HUES6 (cell line): ENCODE results near the gene PCED1B.

Experiments used
- H3K27ac ChIP-seq: 2 replicates; pipeline ENCODE4 v1.7.0; 2013; ENCODE audit warnings: low read depth, mild to moderate bottlenecking, low read length, inconsistent platforms
- H3K27me3 ChIP-seq: 2 replicates; pipeline ENCODE4 v1.6.1; 2013; ENCODE audit warnings: low read length; ENCODE audit not compliant: control insufficient read depth, insufficient read depth
- H3K36me3 ChIP-seq: 2 replicates; pipeline ENCODE4 v1.6.1; 2013; ENCODE audit warnings: low read length; ENCODE audit not compliant: control insufficient read depth, insufficient read depth
- H3K4me1 ChIP-seq: 2 replicates; pipeline ENCODE4 v1.6.1; 2013; ENCODE audit warnings: low read length; ENCODE audit not compliant: control insufficient read depth, insufficient read depth
- H3K4me3 ChIP-seq: 2 replicates; pipeline ENCODE4 v1.5.1; 2013; ENCODE audit warnings: low read depth, low read length
- H3K9ac ChIP-seq: one replicate; pipeline ENCODE4 v1.6.1; 2013; ENCODE audit warnings: mild to moderate bottlenecking, low read length
- H3K9me3 ChIP-seq: 2 replicates; pipeline ENCODE4 v1.6.1; 2013; ENCODE audit warnings: low read depth, low read length; ENCODE audit not compliant: control insufficient read depth, insufficient read depth

PCED1B gene

DNA sequence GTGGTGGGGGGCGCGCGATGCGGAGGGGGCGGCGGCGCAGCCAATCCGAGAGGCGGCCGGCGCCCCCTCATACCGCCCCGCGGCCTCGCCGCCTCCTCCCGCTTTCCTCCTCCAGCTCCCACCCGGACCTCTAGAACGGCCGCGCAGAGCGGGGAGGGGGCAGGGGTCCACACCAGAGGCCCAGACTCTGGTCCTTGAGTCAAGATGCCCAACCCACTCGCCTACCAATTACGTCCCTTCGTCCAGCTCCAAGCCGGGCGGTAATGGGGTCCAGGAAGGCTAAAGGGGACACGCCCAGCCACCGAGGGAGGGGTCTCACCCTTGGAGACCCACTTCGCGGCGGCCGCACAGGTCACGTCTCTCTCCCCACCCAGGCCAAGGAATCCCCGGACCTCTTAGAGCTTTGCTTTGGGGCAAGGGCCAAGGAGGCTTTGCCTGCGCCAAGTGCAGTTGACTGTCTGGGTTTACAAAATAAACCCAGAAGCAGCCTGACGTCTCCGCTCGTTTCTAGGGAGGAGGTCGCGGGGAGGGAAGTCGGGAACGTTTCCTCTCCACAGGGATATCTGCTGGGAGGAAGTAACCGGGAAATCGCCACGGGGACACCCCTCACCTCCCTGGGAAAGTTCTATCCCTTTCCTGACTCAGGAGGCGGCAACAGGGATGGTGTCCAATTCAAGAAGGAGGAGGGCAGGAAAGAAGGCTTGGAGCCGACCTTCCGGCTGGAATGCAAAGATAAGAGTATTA lies 732 bp downstream of the PCED1B start:
- no peaks in the 10 kb centered on the region for H3K36me3 ChIP-seq
- peak overlapping the region; percentile 70 for H3K9ac ChIP-seq
- peaks cover 43% of the 10 kb centered on the region for H3K4me1 ChIP-seq
- H3K27ac ChIP-seq, result peak overlapping the region; percentile 15; the same call in 1 of the 2 replicates
- peaks cover 16% of the 10 kb centered on the region for H3K27me3 ChIP-seq
- no peaks in the 10 kb centered on the region for H3K9me3 ChIP-seq
- H3K4me3 ChIP-seq, result peak overlapping the region; percentile 68

- H3K4me1 ChIP-seq, result peaks cover 50% of the 10 kb centered on the region
Observed at GRCh38 chr12:47080725-47081502, 1.5 kb downstream of the PCED1B start.

DNA sequence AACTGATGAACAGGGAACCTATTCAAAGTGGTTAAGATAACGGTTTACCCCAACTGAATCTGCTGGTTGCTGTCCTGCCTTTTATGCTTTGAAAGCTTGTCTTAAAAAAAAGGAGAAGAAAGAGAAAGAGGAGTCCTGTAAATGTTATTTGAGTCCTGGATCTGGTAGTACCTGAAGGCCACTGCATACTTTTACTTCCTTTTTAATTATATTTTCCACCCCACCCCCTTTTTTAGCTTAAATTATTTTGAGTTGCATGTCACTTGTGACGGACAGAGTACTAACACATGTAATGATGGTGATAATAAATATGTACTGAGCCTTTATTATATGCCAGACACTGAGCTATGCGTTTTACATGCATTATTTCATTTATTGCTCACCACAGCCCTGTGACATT lies 2.9 kb downstream of the PCED1B start:
- H3K9ac ChIP-seq, result no peak overlapping the region
- H3K27ac ChIP-seq, result no peak overlapping the region; the same call in 1 of the 2 replicates
- peak overlapping the region; percentile 68; the same call in 1 of the 2 replicates for H3K4me3 ChIP-seq
- peaks cover 61% of the 10 kb centered on the region for H3K4me1 ChIP-seq
- no peaks in the 10 kb centered on the region for H3K36me3 ChIP-seq
- H3K27me3 ChIP-seq, result peaks cover 16% of the 10 kb centered on the region
- no peaks in the 10 kb centered on the region for H3K9me3 ChIP-seq

More at GRCh38 chr12:47080725-47081502, 1.5 kb downstream of the PCED1B start:
- H3K9me3 ChIP-seq, result no peaks in the 10 kb centered on the region
- H3K27me3 ChIP-seq, result peaks cover 16% of the 10 kb centered on the region
- H3K36me3 ChIP-seq, result no peaks in the 10 kb centered on the region
- peak overlapping the region; percentile 11; the same call in 1 of the 2 replicates for H3K27ac ChIP-seq
- H3K4me3 ChIP-seq, result peak overlapping the region; percentile 68
- peak overlapping the region; percentile 70 for H3K9ac ChIP-seq

GRCh38 chr12:47082796-47083621 lies 3.6 kb downstream of the PCED1B start:
- H3K27ac ChIP-seq, result no peak overlapping the region; the same call in 1 of the 2 replicates
- peak overlapping the region; percentile 9 for H3K9ac ChIP-seq
- no peaks in the 10 kb centered on the region for H3K9me3 ChIP-seq
- H3K27me3 ChIP-seq, result peaks cover 14% of the 10 kb centered on the region
- H3K36me3 ChIP-seq, result no peaks in the 10 kb centered on the region
- H3K4me1 ChIP-seq, result peaks cover 64% of the 10 kb centered on the region
- no peak overlapping the region for H3K4me3 ChIP-seq

DNA sequence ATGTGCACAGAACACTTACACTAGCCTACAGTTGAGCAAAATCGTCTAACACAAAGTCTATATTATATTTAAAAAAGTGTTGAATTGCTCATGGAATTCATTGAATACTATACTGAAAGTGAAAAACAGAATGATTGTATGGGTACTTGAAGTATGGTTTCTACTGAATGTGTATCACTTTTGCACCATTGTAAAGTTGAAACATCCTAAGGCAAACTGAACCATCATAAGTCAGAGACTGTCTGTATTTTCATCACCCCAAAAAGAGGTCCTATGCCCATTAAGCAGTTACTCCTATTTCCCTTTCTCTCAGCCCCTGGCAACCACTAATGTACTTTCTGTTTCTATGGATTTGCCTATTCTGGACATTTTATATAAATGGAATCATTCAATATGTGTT lies 4.8 kb downstream of the PCED1B start:
- peaks cover 64% of the 10 kb centered on the region for H3K4me1 ChIP-seq
- no peaks in the 10 kb centered on the region for H3K36me3 ChIP-seq

GRCh38 chr12:47085815-47086252 lies 6.4 kb downstream of the PCED1B start:
- Histone ChIP-seq H3K4me1 (peaks cover 63% of the 10 kb centered on the region), H3K36me3 (no peaks in the 10 kb centered on the region), H3K27me3 (no peaks in the 10 kb centered on the region), H3K9ac (peak overlapping the region; percentile 58), H3K4me3 (peak overlapping the region; percentile 18; the same call in 1 of the 2 replicates), H3K27ac (peak overlapping the region; percentile 72; the same call in 1 of the 2 replicates), H3K9me3 (peaks cover under 1% of the 10 kb centered on the region; the same call in 1 of the 2 replicates)

More for the DNA sequence above, 4.8 kb downstream of the PCED1B start:
- no peaks in the 10 kb centered on the region for H3K9me3 ChIP-seq
- H3K27me3 ChIP-seq, result peaks cover 2% of the 10 kb centered on the region; the same call in 1 of the 2 replicates
- no peak overlapping the region for H3K9ac ChIP-seq
- peak overlapping the region; percentile 72; the same call in 1 of the 2 replicates for H3K27ac ChIP-seq
- H3K4me3 ChIP-seq, result no peak overlapping the region

DNA sequence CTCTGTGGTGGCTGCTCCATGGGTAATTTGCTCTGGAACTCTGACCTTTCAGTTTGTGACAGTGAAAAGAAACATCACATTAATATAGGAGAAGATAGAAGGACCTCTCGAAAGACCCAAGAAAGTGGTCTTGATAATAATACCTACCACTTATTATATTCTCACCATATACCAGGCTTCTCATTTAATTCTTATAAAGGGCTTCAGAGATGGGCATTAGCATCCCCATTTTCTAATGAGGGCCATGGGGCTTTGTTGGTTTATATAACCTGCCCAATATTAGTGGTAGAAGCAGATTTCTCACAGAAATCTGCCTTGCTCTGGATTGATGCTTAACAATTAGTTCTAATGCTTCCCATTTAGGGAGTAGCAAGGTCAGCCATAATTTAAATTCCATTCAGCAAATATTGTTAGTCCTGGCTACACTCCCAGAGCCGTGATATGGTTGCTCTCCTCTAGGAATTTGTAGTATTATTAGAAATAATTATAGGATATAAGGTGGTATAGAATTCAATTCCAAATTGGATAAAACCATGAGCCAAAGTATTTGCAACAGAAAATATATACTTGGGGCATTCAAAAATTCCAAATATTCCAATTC lies 7.8 kb downstream of the PCED1B start:
- Histone ChIP-seq H3K4me1 (peaks cover 52% of the 10 kb centered on the region), H3K27me3 (no peaks in the 10 kb centered on the region), H3K4me3 (no peak overlapping the region), H3K9me3 (peaks cover 2% of the 10 kb centered on the region; the same call in 1 of the 2 replicates), H3K27ac (peak overlapping the region; percentile 72; the same call in 1 of the 2 replicates), H3K9ac (no peak overlapping the region), H3K36me3 (no peaks in the 10 kb centered on the region)

DNA sequence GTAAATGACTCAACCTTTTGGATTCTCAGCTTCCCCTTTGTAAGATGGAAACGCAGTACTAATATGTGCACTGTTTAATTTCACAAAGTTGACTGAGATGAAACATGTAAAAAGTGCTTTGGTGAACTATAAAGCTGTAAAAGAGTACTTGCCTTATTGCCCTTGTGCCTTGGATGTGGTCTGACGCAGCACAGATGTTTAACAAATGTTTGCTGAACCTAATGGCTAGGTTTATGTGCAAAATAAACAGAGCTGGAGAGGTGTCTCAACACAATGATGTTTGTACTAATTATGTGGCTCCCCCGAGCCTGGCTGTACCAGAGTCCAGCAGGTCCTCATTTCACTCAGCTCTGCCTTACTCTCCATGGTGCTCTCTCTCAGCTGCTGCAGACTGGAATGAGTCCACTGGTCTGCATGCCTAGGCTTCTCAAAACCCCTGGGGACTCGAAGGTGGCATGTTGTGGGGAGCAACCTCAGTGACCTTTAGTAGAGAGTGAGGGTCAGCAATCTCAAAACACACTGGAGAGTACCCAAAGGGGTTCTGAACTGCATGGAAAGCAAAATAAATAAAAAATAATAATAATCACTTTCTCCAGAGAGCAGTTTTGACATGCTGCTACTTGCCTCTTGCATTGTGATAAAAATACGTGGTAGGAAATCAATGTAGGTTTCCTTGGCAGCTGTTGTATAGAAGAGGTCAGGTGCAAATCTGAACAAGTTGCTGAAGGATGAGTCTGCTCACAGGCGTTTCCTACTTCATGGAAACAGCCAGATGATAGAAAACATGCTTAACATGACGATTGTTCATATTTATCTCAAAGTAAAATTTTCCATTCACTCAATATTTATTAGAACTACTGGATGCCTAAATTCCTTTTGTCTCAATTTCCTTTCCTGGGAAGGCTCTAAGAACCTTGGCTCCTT lies 8.9 kb downstream of the PCED1B start:
- Histone ChIP-seq H3K27ac (no peak overlapping the region), H3K36me3 (no peaks in the 10 kb centered on the region), H3K9me3 (peaks cover 2% of the 10 kb centered on the region; the same call in 1 of the 2 replicates), H3K4me1 (peaks cover 46% of the 10 kb centered on the region), H3K27me3 (no peaks in the 10 kb centered on the region), H3K4me3 (no peak overlapping the region), H3K9ac (no peak overlapping the region)

GRCh38 chr12:47091009-47091408 lies 11.6 kb downstream of the PCED1B start:
- no peaks in the 10 kb centered on the region for H3K36me3 ChIP-seq
- peaks cover 2% of the 10 kb centered on the region; the same call in 1 of the 2 replicates for H3K9me3 ChIP-seq
- no peaks in the 10 kb centered on the region for H3K27me3 ChIP-seq
- H3K4me3 ChIP-seq, result no peak overlapping the region
- no peak overlapping the region for H3K27ac ChIP-seq
- H3K9ac ChIP-seq, result no peak overlapping the region
- peaks cover 19% of the 10 kb centered on the region for H3K4me1 ChIP-seq
